ENCODE measurements around the gene PIP4K2B. TPM values are rescaled to one million over a fixed set of nuclear protein-coding genes. Genes with fewer than 3 reads are reported as not detected.

The PIP4K2B gene
- total and polyA plus RNA-seq, 9 of the 15 experiments (the other 6 are each of a cell fraction or from before 2014, with no cell fraction given): 3.7 to 29.9 (median 23.0) TPM

- TF ChIP-seq ZNF655 (CRISPR knock-in tag; IDR thresholded peaks at IDR 0.05) (no peak), CCNT2 (IDR thresholded peaks at IDR 0.05; ENCODE audit: borderline replicate concordance, extremely low read depth, insufficient read length, low read depth, low read length) (peak; percentile 54), ZNF174 (CRISPR knock-in tag; IDR thresholded peaks at IDR 0.05) (no peak), CBFA2T2 (conservative IDR thresholded peaks at IDR 0.05) (no peak), MTA1 (IDR thresholded peaks at IDR 0.05; ENCODE audit: borderline replicate concordance) (0 out of 2 replicates have a peak, but pooled peaks have one; percentile 46), HMGXB4 (CRISPR knock-in tag; IDR thresholded peaks at IDR 0.05) (0 out of 2 replicates have a peak, but pooled peaks have one; percentile 49), ZBTB2 (IDR thresholded peaks at IDR 0.05) (peak; percentile 63), ZNF41 (CRISPR knock-in tag; conservative IDR thresholded peaks at IDR 0.05) (no peak), TFAM (CRISPR knock-in tag; conservative IDR thresholded peaks at IDR 0.05) (no peak), LARP7 (IDR thresholded peaks at IDR 0.05) (0 out of 2 replicates have a peak, but pooled peaks have one; percentile 37), ATF7 (IDR thresholded peaks at IDR 0.05) (no peak), ZHX1 (conservative IDR thresholded peaks at IDR 0.05; ENCODE audit: low read length) (no peak), ZEB2 (IDR thresholded peaks at IDR 0.05) (no peak), MEF2A (IDR thresholded peaks at IDR 0.05; ENCODE audit: control insufficient read depth, low read depth, low read length) (no peak), ARID3B (CRISPR knock-in tag; IDR thresholded peaks at IDR 0.05; ENCODE audit: borderline replicate concordance) (no peak), CREBBP (IDR thresholded peaks at IDR 0.05; ENCODE audit: low read depth, low read length) (no peak)
These were observed 51.8 kb downstream of the PIP4K2B start (continued) for GRCh38 chr17:38747463-38748148.
